HG02973 (cell line): ENCODE data around the gene M1AP.

ENCODE experiments used
- ATAC-seq: cut with Tn5 transposase; IDR thresholded peaks from one replicate; pipeline ENCODE4 v1.9.1; 2021; ENCODE audit warnings: moderate library complexity; ENCODE audit not compliant: unreplicated experiment

The M1AP gene

GRCh38 chr2:74551530-74551929 lies 96.6 kb downstream of the M1AP start:
- no peak for ATAC-seq

GRCh38 chr2:74550231-74550630 lies 97.9 kb downstream of the M1AP start:
- no peak for ATAC-seq

- no peak for ATAC-seq
These were observed 99.0 kb downstream of the M1AP start for GRCh38 chr2:74548900-74549826.

GRCh38 chr2:74548285-74548899 lies 99.7 kb downstream of the M1AP start:
- ATAC-seq = no peak

- no peak for ATAC-seq
These were observed 102.1 kb downstream of the M1AP start for GRCh38 chr2:74546004-74546403.

- ATAC-seq = no peak
These were observed 103.5 kb downstream of the M1AP start for GRCh38 chr2:74544634-74545033.

GRCh38 chr2:74542978-74543377 lies 105.2 kb downstream of the M1AP start:
- ATAC-seq = no peak

- ATAC-seq = no peak
These were observed 107.8 kb downstream of the M1AP start for GRCh38 chr2:74540291-74540690.

GRCh38 chr2:74538881-74539339 lies 109.2 kb downstream of the M1AP start:
- no peak for ATAC-seq

GRCh38 chr2:74537140-74537539 lies 111.0 kb downstream of the M1AP start:
- no peak for ATAC-seq

- no peak for ATAC-seq
These were observed 111.8 kb downstream of the M1AP start for GRCh38 chr2:74536166-74536950.

GRCh38 chr2:74535440-74535965 lies 112.6 kb downstream of the M1AP start:
- ATAC-seq = no peak

GRCh38 chr2:74534411-74534810 lies 113.7 kb downstream of the M1AP start:
- no peak for ATAC-seq

GRCh38 chr2:74533464-74533863 lies 114.7 kb downstream of the M1AP start:
- no peak for ATAC-seq

- no peak for ATAC-seq
These were observed 115.9 kb downstream of the M1AP start for GRCh38 chr2:74532222-74532621.

GRCh38 chr2:74531666-74532065 lies 116.5 kb downstream of the M1AP start:
- ATAC-seq = no peak

- peak; percentile 36 for ATAC-seq
These were observed 117.6 kb downstream of the M1AP start for GRCh38 chr2:74530239-74531187.

GRCh38 chr2:74529357-74530238 lies 118.5 kb downstream of the M1AP start, which contains the start of the genes AUP1 and HTRA2:
Gene AUP1 (minus strand): TSS chr2:74529706. CDS start chr2:74529629, 77 bp downstream.
Gene HTRA2 (plus strand): TSS chr2:74529933. CDS start chr2:74530007, 74 bp downstream.
- peak; percentile 79 for ATAC-seq
